Mucosa of descending colon (tissue), 3 donors: ENCODE data around the gene ANXA6. TPM values are rescaled to one million over a fixed set of nuclear protein-coding genes. Genes with fewer than 3 reads are reported as not detected.

Experiments used
- ATAC-seq: fragments of 200-7000 bp; cut with Tn5 transposase; one replicate; pipeline ENCODE4 v1.9.1; 2020; ENCODE audit warnings: mild to moderate bottlenecking, moderate library complexity
- DNase-seq, 3 donors: peaks; one replicate each; pipeline ENCODE4 v3.0.0-alpha.2; 2020
- H3K36me3 ChIP-seq: fragments of 200-600 bp; one replicate; pipeline ENCODE4 v1.8.0; 2021; ENCODE audit warnings: low read depth, mild to moderate bottlenecking
- H3K4me1 ChIP-seq: fragments of 200-600 bp; one replicate; pipeline ENCODE4 v1.8.0; 2021; ENCODE audit warnings: low read depth, mild to moderate bottlenecking
- H3K4me3 ChIP-seq: fragments of 200-600 bp; one replicate; pipeline ENCODE4 v1.8.0; 2021; ENCODE audit warnings: mild to moderate bottlenecking
- H3K9me3 ChIP-seq: fragments of 200-600 bp; one replicate; pipeline ENCODE4 v1.8.0; 2021; ENCODE audit warnings: mild to moderate bottlenecking
- CTCF ChIP-seq: fragments of 200-600 bp; IDR thresholded peaks from one replicate; pipeline ENCODE4 v1.8.0; 2022; ENCODE audit warnings: antibody characterized with exemption, mild to moderate bottlenecking
- intact Hi-C, 2 donors: fragments of 100-400 bp; cut with DNase I in 1 of 2; cut with micrococcal nuclease in 1 of 2; formaldehyde crosslinking; loops; one replicate each; pipeline versions ENCODE4 v1.11.0 to v1.11.1; 2022; cut with DNase I, micrococcal nuclease
- total RNA-seq, 3 donors: library from RNA; stranded (reverse); fragmentation: NEBNext Ultra II Directional in 2 of 3; extraction: Animal tissue kit (Norgen Biotek cat#: 25700) in 2 of 3; gene quantifications; one replicate each; pipeline versions ENCODE4 v1.2.1 to v1.2.4, GENCODE V29; 2021 to 2023
- donor health status: DM: no; HTN: no; CAD: no; lungs with moderate emphysema.
- donor health status: DM: no; HTN: no; CAD: no.
- donor health status: DM: no; HTN: yes; CAD: no.

Gene ANXA6
- total RNA-seq, 3 donors from 2014 or later = 21.4 to 180 (median 68.0) TPM

GRCh38 chr5:151097820-151098767 lies 59.5 kb downstream of the ANXA6 start:
- Histone ChIP-seq H3K4me3 (no peak overlapping the region), H3K4me1 (peaks cover 70% of the 10 kb centered on the region), H3K9me3 (no peaks in the 10 kb centered on the region), H3K36me3 (peaks cover 3% of the 10 kb centered on the region)
- TF ChIP-seq CTCF = no peak
- ATAC-seq (no peak), DNase-seq (no peak)
- intact Hi-C loops = no loop called here

GRCh38 chr5:151097061-151097460 lies 60.5 kb downstream of the ANXA6 start:
- ATAC-seq = no peak
- TF ChIP-seq CTCF = no peak
- H3K9me3 ChIP-seq = no peaks in the 10 kb centered on the region
- no peak overlapping the region for H3K4me3 ChIP-seq
- intact Hi-C loops = no loop called here
- peaks cover 75% of the 10 kb centered on the region for H3K4me1 ChIP-seq
- DNase-seq = no peak
- peaks cover 3% of the 10 kb centered on the region for H3K36me3 ChIP-seq

GRCh38 chr5:151096001-151096373 lies 61.6 kb downstream of the ANXA6 start:
- H3K36me3 ChIP-seq = peaks cover 3% of the 10 kb centered on the region
- H3K9me3 ChIP-seq = no peaks in the 10 kb centered on the region
- no peak for TF ChIP-seq CTCF
- intact Hi-C loops = no loop called here
- DNase-seq (peak in 1 of 3 donors; percentile 69), ATAC-seq (peak; percentile 45)
- H3K4me1 ChIP-seq = peaks cover 69% of the 10 kb centered on the region
- H3K4me3 ChIP-seq = no peak overlapping the region

- Histone ChIP-seq H3K4me3 (no peak overlapping the region), H3K36me3 (peaks cover 3% of the 10 kb centered on the region), H3K9me3 (no peaks in the 10 kb centered on the region), H3K4me1 (peaks cover 64% of the 10 kb centered on the region)
- intact Hi-C loops = no loop called here
- TF ChIP-seq CTCF = no peak
- ATAC-seq (peak; percentile 86), DNase-seq (peak; percentile 86 to 94 (median 91))
Observed at GRCh38 chr5:151095341-151096000, 62.1 kb downstream of the ANXA6 start.

GRCh38 chr5:151094852-151095245 lies 62.7 kb downstream of the ANXA6 start:
- ATAC-seq = peak; percentile 44
- Histone ChIP-seq H3K4me3 (no peak overlapping the region), H3K36me3 (peaks cover 3% of the 10 kb centered on the region), H3K9me3 (no peaks in the 10 kb centered on the region), H3K4me1 (peaks cover 60% of the 10 kb centered on the region)
- TF ChIP-seq CTCF = no peak
- intact Hi-C loops = no loop called here
- peak in 1 of 3 donors; percentile 68 for DNase-seq
